HFF-Myc (cell line): Measurements from ENCODE around the gene PPP1R37.

Experiments used
- DNase-seq: peaks from one replicate; pipeline ENCODE4 v3.0.0-alpha.2; 2011; ENCODE audit warnings: low read depth; ENCODE audit errors: extremely low read depth
- H3K4me3 ChIP-seq: replicated peaks from 2 replicates; pipeline ENCODE4 v1.5.1; 2011; ENCODE audit warnings: low read depth, mild to moderate bottlenecking, control low read depth, low read length
- TF ChIP-seq, protein P1 (sequence below): IDR thresholded peaks from 2 replicates; pipeline ENCODE4 v1.5.1; 2012; ENCODE audit warnings: mild to moderate bottlenecking, low read depth, low read length, control low read depth; ENCODE audit errors: missing control alignments

Gene PPP1R37

DNA sequence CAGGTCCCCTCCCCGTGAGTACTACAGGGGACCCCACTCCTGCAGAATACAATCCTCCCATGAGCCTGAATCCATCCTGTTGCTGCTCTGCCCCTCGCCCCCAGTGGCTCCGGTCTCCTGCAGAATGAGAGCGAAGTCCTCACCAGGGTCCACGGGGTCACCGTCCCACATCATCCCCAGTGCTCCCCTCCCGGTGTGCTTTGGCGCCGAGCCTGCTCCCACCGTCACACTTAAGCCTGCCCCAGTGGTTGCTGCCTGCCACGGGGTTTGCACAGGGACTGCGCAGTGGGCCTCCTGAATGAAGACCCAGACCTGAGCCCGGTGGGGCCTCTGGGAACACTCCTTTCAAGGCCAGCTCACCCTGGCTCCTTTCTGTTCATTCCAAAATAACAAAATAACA, 37.3 kb downstream of the PPP1R37 start:
- H3K4me3 ChIP-seq = no peak overlapping the region
- TF ChIP-seq, protein P1, sequence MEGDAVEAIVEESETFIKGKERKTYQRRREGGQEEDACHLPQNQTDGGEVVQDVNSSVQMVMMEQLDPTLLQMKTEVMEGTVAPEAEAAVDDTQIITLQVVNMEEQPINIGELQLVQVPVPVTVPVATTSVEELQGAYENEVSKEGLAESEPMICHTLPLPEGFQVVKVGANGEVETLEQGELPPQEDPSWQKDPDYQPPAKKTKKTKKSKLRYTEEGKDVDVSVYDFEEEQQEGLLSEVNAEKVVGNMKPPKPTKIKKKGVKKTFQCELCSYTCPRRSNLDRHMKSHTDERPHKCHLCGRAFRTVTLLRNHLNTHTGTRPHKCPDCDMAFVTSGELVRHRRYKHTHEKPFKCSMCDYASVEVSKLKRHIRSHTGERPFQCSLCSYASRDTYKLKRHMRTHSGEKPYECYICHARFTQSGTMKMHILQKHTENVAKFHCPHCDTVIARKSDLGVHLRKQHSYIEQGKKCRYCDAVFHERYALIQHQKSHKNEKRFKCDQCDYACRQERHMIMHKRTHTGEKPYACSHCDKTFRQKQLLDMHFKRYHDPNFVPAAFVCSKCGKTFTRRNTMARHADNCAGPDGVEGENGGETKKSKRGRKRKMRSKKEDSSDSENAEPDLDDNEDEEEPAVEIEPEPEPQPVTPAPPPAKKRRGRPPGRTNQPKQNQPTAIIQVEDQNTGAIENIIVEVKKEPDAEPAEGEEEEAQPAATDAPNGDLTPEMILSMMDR = no peak
- no peak for DNase-seq

DNA sequence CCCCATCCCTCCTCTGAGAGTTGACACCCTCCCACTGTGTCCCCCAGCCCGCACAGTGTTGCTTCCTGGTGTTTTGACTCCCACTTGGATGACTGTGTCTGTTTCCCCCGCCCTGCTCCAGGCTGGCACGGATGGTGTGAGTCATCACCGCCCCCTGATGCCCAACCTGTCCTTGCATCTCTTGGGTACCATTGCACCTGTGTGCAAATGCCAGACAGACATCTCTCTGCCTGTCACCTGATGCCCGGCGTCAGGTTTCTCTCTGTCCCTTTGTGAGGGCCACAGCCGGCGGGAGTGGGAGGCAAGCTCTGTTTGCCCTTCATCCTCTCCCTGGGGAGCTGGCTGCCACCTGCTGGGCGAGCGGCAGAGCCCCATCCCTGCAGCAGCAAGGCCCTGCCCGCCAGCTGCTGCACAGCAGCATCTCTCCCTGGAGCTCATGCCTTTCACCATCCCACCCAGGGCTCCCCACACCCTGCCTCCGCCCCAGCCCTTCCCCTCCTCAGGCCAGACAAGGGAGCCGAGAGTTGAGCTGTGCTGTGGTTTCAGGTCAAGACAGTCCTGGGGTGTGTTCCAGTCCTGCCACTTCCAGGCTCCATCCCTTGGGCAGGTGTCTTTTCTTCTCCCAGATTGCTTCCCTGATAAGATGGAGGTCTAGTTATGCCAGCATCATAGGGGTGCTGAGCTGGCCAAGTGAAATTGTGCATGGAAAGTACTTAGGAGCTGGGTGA, 38.1 kb downstream of the PPP1R37 start:
- DNase-seq = no peak
- H3K4me3 ChIP-seq = no peak overlapping the region
- TF ChIP-seq, protein P1 = peak; percentile 31

DNA sequence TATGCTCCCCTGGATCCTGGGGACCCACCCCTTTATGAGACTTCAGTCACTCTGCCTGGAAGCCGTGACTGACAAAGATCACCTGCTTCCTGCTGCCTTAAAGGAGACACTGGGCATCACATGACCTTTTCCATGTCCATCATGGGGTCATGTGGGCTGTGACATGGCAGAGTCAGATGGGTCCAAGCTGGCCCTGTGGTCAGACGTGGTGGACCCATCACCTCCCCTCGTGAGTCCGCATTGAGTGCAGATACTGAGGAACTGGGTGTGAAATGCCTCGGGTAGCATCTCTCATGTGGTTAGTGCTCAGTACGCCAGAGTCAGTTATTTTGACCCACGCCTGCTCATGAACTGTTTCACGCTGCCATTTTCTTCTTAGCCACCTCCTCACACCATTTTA, 40.7 kb downstream of the PPP1R37 start:
- DNase-seq = no peak
- TF ChIP-seq, protein P1 = no peak
- H3K4me3 ChIP-seq = no peak overlapping the region

DNA sequence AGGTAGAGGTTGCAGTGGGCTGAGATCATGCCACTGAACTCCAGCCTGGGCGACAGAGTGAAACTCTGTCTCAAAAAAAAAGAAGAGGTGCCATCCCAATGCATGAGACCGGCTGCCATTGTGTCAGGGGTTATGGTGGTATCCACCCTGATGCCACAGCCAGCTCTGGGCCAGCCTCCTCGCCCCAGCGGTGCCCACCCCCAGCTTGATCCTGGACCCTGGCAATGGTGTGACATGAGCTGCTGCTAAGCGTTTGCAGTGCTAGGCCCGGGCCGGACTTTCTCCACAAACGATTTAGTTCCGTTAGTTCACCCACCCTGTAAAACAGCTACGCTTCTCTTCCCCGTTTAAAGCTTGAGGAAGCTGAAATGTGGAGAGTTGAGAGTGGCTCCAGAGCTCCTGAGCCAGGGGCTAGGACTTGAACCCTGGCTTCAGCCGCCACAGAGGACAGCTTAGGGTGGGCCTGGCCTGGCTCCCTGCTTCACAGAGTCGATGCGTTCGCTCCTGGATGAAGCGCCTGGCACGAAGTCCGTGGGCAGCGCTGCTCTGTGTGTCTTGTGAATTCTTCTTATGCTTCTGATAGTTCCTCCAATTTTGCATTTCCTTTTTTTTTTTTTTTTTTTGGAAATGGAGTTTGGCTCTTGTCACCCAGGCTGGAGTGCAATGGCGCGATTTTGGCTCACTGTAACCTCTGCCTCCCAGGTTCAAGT, 42.4 kb downstream of the PPP1R37 start:
- H3K4me3 ChIP-seq = no peak overlapping the region
- TF ChIP-seq, protein P1 = no peak
- DNase-seq = no peak

DNA sequence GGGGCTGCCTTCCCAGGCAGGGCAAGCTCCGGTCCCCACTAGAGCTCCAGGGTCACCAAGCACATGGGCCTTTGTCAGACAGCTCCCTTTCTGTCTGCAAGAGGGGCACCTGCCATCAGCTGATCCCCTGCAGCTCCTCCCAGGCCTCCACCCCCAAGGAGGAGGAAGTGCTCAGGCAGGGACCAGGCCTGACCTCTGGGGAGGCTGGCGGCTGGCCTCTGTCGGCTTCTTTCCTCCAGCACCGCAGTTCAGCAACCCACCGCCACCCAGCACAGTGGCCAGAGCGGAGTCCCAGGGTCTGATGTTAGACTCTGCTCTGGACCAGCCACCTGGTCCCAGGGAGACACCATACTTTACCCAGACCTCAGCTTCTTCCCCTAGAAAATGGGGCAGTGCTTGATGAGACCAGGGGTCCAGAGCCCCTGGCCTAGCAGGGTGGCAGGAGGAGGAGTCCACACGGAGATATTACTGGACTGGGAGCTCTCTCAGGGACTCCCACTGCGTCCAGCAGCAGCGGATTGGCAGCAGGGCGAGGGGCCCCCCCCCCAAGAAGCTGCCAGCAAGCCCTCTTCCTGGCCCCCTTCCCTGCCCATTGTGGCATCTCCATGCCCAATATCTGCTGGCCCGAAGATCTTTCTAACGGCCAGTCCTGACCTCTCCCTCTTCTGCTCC, 43.7 kb downstream of the PPP1R37 start:
- TF ChIP-seq, protein P1 = no peak
- no peak for DNase-seq
- H3K4me3 ChIP-seq = no peak overlapping the region

DNA sequence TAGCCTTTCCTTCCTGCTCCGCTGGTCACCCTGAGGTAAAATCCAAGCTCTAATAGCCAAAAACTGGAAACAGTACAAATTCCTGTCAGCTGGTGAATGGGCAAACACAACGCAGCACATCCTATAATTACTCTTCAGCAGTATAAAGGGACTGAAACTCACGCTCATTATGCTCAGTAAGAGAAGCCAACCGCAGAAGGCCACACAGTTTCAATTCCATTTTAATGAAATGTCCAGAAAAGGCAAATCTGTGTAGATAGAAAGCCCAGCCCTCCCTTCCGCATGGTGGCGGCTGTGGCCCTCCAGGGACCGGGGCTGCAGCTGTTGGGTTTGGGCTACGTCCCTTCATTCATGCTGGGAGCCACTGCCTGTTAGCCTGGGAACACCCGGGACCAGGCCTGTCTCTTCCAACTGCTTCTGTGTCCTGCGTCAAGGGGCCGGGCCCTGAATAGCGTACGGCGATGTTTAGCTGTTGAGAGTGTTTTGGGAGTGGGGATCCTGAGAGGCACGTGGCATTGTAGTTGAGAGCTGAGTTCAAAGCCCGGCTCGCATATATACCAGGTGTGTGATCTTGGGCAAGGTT, 44.3 kb downstream of the PPP1R37 start:
- DNase-seq = no peak
- no peak overlapping the region for H3K4me3 ChIP-seq
- TF ChIP-seq, protein P1 = no peak
